Activated naive CD8-positive, alpha-beta T cell treated with anti-CD3 and anti-CD28 coated beads, Interleukin-2, amount 50 U/mL, for 24 hours (primary cell): ENCODE results near the gene INSL3.

Experiments used
- ATAC-seq: fragments of 150-1000 bp; cut with Tn5 transposase; one replicate; pipeline ENCODE4 v1.10.0; 2021
- DNase-seq: peaks from one replicate; pipeline ENCODE4 v3.0.0; 2021
- H3K27ac Mint-ChIP-seq: one replicate; pipeline ENCODE4 v1.8.0; 2021; ENCODE audit warnings: mild to moderate bottlenecking, mixed read lengths
- H3K27me3 Mint-ChIP-seq: one replicate; pipeline ENCODE4 v1.8.0; 2021; ENCODE audit warnings: mixed read lengths
- H3K36me3 Mint-ChIP-seq: one replicate; pipeline ENCODE4 v1.8.0; 2021; ENCODE audit warnings: low read depth, mixed read lengths
- H3K4me1 Mint-ChIP-seq: one replicate; pipeline ENCODE4 v1.8.0; 2021; ENCODE audit warnings: mixed read lengths
- H3K4me3 Mint-ChIP-seq: one replicate; pipeline ENCODE4 v1.8.0; 2021; ENCODE audit warnings: mild to moderate bottlenecking, moderate library complexity, mixed read lengths
- H3K9me3 Mint-ChIP-seq: one replicate; pipeline ENCODE4 v1.8.0; 2021; ENCODE audit warnings: mixed read lengths

The INSL3 gene

DNA sequence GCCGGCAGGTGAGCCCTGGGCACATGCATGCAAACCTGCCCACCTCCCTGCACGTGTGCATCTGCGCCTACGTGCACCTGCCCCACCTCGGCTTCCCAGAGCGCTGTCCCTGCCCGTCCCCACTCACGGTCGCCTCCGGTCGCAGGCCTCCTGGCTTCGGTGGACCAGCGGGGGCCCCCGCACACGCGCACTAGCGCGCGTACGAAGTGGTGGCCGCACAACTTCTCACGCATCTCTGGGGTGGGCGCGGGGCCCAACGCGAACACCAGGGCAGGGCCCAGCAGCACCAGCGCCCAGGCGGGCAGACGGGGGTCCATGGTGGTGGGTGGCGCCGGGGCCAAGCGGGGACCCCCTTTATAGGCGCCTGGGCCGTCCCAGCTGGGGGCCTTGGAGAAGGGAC is at the start of gene INSL3:
Gene INSL3, minus strand, starts transcription at position 330 of the 400 bp plus-strand sequence. Its CDS starts 13 bp downstream, at position 317.
- Mint-ChIP-seq H3K9me3 (no peaks in the 10 kb centered on the region), H3K4me1 (no peaks in the 10 kb centered on the region), H3K4me3 (no peak within 1 kb of the TSS), H3K27me3 (no peaks in the 10 kb centered on the region), H3K27ac (no peak within 1 kb of the TSS), H3K36me3 (peaks cover 2% of the 10 kb centered on the region)
- no peak for ATAC-seq
- DNase-seq, result no peak

- no peaks in the 10 kb centered on the region for H3K9me3 Mint-ChIP-seq
- H3K36me3 Mint-ChIP-seq, result peaks cover 8% of the 10 kb centered on the region
- peaks cover 14% of the 10 kb centered on the region for H3K4me1 Mint-ChIP-seq
- no peak for ATAC-seq
- no peak for DNase-seq
- no peak overlapping the region for H3K27ac Mint-ChIP-seq
- H3K4me3 Mint-ChIP-seq, result no peak overlapping the region
- H3K27me3 Mint-ChIP-seq, result no peaks in the 10 kb centered on the region
Measured at GRCh38 chr19:17869114-17869608, 47.8 kb upstream of the INSL3 start.

DNA sequence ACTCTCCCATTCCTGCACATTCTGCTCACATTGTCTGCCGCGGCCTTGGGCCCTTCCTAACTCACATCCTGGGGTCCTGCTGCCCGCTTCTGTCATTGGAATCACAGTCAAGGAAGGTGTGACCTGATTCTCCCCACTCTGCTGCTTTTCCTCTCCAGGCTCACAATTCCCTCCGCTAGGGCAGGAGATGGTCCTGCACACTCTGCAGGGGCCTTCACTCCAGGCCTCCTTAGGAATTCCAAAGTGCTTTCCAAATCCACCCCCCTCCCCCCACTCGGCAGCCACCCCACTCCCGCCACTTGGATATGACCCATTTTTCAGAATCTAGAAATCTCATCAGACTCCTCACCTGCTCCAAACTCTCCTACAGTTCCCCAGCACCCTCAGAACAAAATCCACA is 47.4 kb upstream of the INSL3 start:
- Mint-ChIP-seq H3K27me3 (no peaks in the 10 kb centered on the region), H3K27ac (peak overlapping the region; percentile 27), H3K9me3 (no peaks in the 10 kb centered on the region)

DNA sequence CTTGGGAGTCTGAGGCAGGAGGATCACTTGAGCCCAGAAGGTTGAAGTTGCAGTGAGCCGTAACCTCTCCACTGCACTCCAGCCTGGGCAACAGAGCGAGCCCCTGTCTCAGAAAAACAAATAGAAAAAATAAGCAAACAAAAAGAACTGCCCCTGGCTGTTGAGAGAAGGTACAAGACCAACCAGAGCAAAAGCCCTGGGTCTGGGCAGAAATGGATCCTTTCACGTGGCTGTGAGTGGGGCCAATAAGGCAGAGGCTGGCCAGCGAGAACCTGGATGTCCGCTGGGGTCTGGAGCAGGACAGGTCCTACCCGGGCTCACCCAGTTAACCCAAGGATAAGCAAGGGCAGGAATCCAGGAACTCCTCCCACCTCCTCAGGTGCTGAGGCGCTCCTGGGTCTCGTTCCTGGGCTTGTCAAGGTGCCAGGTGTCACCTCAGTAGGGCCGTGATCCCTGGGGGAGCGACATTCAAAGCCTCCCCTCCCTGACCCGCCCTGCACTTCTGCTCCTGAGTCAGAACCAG is 45.7 kb upstream of the INSL3 start:
- no peak overlapping the region for H3K27ac Mint-ChIP-seq
- DNase-seq (no peak), ATAC-seq (no peak)
- no peaks in the 10 kb centered on the region for H3K9me3 Mint-ChIP-seq
- no peak overlapping the region for H3K4me3 Mint-ChIP-seq
- H3K27me3 Mint-ChIP-seq, result no peaks in the 10 kb centered on the region
- H3K4me1 Mint-ChIP-seq, result peaks cover 21% of the 10 kb centered on the region
- peaks cover 27% of the 10 kb centered on the region for H3K36me3 Mint-ChIP-seq

More for the DNA sequence above, 47.4 kb upstream of the INSL3 start:
- H3K4me3 Mint-ChIP-seq, result no peak overlapping the region
- DNase-seq, result no peak
- peaks cover 16% of the 10 kb centered on the region for H3K4me1 Mint-ChIP-seq
- no peak for ATAC-seq
- peaks cover 12% of the 10 kb centered on the region for H3K36me3 Mint-ChIP-seq

DNA sequence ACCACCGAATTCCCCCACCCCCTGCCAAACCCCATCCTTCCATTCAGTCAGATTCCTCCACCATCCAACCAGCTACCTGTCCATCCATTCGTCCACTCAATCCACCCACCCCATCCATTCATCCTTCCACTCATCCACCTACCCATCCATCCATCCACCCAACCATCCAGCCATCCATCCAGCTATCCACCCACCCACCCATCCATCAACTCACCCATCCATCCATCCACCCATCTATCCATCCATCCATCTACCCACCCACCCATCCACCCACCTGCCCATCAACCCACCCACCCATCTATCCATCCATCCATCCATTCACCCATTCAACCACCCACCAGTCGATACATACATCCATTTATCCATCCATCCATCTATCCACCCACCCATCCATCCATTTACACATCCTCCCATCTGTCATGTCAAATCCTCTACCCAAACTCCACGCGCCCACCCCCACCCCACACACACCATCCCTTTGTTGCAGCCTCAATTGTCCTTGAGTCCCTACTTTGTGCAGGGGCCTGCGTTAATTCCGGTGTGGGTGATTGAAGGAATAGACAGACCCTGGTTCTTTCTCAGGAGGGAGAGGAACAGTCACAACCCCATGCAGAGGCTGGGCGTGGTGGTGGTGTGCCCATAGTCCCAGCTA is 45.1 kb upstream of the INSL3 start:
- Mint-ChIP-seq H3K36me3 (peaks cover 33% of the 10 kb centered on the region), H3K27me3 (no peaks in the 10 kb centered on the region), H3K4me3 (no peak overlapping the region), H3K4me1 (peaks cover 24% of the 10 kb centered on the region), H3K9me3 (no peaks in the 10 kb centered on the region), H3K27ac (peak overlapping the region; percentile 42)
- ATAC-seq, result no peak
- DNase-seq, result no peak

DNA sequence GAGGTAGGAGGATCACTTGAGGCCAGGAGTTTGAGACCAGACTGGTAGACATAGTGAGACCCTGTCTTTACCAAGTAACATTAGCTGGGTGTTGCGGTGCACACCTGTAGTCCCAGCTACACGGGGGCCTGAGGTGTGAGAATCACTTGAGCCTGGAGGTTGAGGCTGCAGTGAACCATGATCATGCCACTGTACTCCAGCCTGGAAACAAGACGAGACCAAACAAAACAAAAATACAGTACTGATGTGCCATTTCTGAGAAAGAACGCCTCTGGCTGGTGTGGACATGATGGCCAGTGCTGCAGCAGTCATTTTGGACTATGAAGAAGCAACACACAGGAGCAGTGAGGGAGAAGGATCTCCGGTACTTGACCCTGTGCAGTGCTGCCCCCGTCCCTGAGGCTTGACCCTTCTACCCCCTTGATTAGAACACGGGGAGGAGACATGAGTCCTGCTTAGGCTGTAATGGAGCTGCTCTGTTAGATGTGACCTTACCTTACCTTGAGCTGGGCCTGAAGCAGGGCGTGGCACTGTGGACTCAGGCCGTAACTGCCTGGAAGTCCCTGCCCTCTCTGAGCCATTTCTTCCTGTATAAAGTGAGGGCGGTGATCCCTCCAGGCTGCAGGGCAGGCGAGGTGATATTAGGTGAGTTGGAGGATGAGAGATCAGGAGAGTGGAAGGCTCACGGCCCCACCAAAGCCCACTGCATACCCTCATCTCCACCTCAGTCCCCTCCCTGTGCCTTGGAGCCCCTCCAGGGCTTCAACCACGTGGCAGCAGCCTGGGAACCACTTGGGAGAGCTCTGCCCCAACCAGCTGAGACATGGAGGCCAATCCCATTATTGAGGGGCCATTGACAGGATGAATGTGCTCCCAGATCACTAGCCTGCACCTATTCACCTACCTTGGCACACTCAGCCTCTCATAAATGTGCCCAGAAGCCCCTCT is 44.3 kb upstream of the INSL3 start:
- Mint-ChIP-seq H3K9me3 (no peaks in the 10 kb centered on the region), H3K36me3 (peaks cover 41% of the 10 kb centered on the region), H3K4me3 (peak overlapping the region; percentile 18), H3K4me1 (peaks cover 29% of the 10 kb centered on the region), H3K27me3 (no peaks in the 10 kb centered on the region), H3K27ac (peak overlapping the region; percentile 16)
- ATAC-seq (peak; percentile 33), DNase-seq (no peak)

DNA sequence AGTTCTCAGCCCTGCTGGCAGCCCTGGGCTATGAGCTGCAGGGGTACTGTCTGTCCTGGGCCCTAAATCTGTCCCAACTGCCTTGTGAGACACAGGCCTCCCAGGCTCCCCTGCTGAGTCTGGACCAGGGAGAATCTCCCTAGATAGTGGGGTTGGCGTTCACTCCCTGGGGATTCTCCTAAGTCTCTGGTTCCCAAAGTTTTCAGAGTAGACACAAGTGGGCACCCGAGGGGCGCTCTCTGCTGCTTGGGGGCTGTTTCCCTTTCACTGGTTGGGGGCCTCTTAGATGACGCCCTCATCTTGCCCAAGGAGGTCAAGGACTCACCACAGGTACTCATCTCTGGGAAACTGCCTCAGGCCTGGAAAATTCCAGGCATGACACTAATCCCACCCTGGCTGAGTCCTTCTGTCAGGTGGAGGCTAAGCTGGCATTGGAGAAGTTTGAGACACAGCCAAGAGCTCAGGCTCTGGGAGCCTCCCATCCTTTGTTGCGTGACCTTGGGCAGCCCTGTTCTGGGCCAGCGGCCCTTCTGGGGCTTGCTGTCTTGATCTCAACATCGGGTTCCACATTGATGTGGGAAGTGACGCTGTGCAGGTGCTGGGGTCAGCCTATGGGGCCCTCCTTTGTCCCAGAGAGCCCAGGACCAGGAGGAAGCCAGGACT is 42.3 kb upstream of the INSL3 start:
- Mint-ChIP-seq H3K36me3 (peaks cover 53% of the 10 kb centered on the region), H3K27ac (peak overlapping the region; percentile 80), H3K27me3 (peaks cover 4% of the 10 kb centered on the region), H3K4me3 (peak overlapping the region; percentile 17), H3K4me1 (peaks cover 41% of the 10 kb centered on the region), H3K9me3 (no peaks in the 10 kb centered on the region)
- ATAC-seq, result no peak
- no peak for DNase-seq

GRCh38 chr19:17862711-17863519 is 41.6 kb upstream of the INSL3 start:
- Mint-ChIP-seq H3K27me3 (peaks cover 4% of the 10 kb centered on the region), H3K36me3 (peaks cover 53% of the 10 kb centered on the region), H3K27ac (peak overlapping the region; percentile 100), H3K4me3 (peak overlapping the region; percentile 99), H3K9me3 (no peaks in the 10 kb centered on the region), H3K4me1 (peaks cover 43% of the 10 kb centered on the region)
- ATAC-seq (no peak), DNase-seq (no peak)

- H3K36me3 Mint-ChIP-seq, result peaks cover 53% of the 10 kb centered on the region
Measured at GRCh38 chr19:17861542-17862402, 40.5 kb upstream of the INSL3 start.

GRCh38 chr19:17860993-17861360 is 39.7 kb upstream of the INSL3 start:
- H3K9me3 Mint-ChIP-seq, result no peaks in the 10 kb centered on the region
- ATAC-seq, result no peak
- peak overlapping the region; percentile 99 for H3K4me3 Mint-ChIP-seq
- H3K27me3 Mint-ChIP-seq, result peaks cover 4% of the 10 kb centered on the region
- peaks cover 43% of the 10 kb centered on the region for H3K4me1 Mint-ChIP-seq
- DNase-seq, result no peak
- H3K36me3 Mint-ChIP-seq, result peaks cover 53% of the 10 kb centered on the region
- peak overlapping the region; percentile 100 for H3K27ac Mint-ChIP-seq

More at GRCh38 chr19:17861542-17862402, 40.5 kb upstream of the INSL3 start:
- DNase-seq (no peak), ATAC-seq (no peak)
- no peaks in the 10 kb centered on the region for H3K9me3 Mint-ChIP-seq
- H3K27ac Mint-ChIP-seq, result peak overlapping the region; percentile 100
- peaks cover 43% of the 10 kb centered on the region for H3K4me1 Mint-ChIP-seq
- H3K27me3 Mint-ChIP-seq, result peaks cover 4% of the 10 kb centered on the region
- H3K4me3 Mint-ChIP-seq, result peak overlapping the region; percentile 99

- H3K27me3 Mint-ChIP-seq, result peaks cover 4% of the 10 kb centered on the region
- H3K9me3 Mint-ChIP-seq, result no peaks in the 10 kb centered on the region
- peak overlapping the region; percentile 99 for H3K4me3 Mint-ChIP-seq
- peak overlapping the region; percentile 100 for H3K27ac Mint-ChIP-seq
- H3K4me1 Mint-ChIP-seq, result peaks cover 45% of the 10 kb centered on the region
- H3K36me3 Mint-ChIP-seq, result peaks cover 53% of the 10 kb centered on the region
- no peak for DNase-seq
- no peak for ATAC-seq
Measured at GRCh38 chr19:17860331-17860992, 39.1 kb upstream of the INSL3 start.

DNA sequence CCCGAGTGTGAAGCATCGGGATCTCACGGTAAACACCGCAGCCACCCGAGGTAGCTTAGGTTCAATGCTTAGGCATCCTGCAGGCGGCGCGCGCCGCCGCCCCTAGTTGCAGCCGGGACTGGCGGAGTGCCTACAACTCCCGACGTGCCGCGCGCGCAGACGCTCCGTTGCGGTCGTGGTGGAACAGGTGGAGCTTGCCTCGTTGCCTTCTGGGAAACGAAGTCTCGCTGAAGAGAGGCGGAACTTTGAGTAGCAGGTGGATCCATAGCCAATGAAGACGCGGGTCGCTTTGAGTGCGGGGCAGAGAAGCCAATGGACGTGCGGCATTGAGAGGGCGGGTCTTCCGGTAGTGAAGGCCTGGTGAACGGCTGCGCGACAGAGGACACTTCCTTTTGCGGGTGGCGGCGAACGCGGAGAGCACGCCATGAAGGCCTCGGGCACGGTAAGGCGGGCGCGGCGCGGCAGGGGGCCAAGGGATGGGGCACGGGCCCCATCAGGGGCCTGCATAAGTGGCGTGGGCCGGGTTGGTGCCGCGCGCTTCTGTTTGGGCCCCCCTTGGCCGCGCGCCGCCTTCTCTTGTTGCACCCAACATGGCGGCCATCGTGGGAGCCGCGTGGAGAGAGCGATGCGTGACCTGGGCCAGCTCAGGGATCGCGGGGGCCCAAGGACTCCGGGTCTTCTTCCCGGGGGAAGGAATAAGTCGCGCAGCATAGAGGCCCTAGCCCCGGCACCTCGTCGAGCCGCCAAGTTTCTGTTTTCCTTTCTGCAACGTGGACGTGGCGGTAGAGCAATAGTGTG is 38.4 kb upstream of the INSL3 start, which contains the start of gene RPL18A:
Gene RPL18A, plus strand, starts transcription at position 378 of the 798 bp plus-strand sequence. Its CDS starts 47 bp downstream, at position 425.
- peaks cover 48% of the 10 kb centered on the region for H3K36me3 Mint-ChIP-seq
- no peaks in the 10 kb centered on the region for H3K9me3 Mint-ChIP-seq
- H3K4me1 Mint-ChIP-seq, result peaks cover 49% of the 10 kb centered on the region
- H3K27ac Mint-ChIP-seq, result peak within 1 kb of the TSS; percentile 100
- ATAC-seq (peak; percentile 95), DNase-seq (peak; percentile 98)
- H3K4me3 Mint-ChIP-seq, result peak within 1 kb of the TSS; percentile 99
- H3K27me3 Mint-ChIP-seq, result peaks cover 4% of the 10 kb centered on the region
